ENCODE results near the gene KRTAP27-1. TPM values are rescaled to one million over a fixed set of nuclear protein-coding genes. Genes with fewer than 3 reads are reported as not detected.
A peak's percentile ranks its signal among the peaks of the same experiment; 100 is the strongest.

KRTAP27-1 gene, protein sequence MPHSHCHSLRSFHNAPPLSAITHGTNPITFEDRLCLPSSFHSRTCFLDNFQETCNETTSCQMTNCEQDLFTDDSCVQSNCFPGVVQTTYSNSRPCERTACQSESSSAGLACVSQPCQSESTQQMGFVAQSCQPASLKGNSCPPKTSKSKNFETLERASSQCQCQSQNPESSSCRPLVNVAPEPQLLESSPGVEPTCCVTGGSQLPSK
- not detected for total RNA-seq

DNA sequence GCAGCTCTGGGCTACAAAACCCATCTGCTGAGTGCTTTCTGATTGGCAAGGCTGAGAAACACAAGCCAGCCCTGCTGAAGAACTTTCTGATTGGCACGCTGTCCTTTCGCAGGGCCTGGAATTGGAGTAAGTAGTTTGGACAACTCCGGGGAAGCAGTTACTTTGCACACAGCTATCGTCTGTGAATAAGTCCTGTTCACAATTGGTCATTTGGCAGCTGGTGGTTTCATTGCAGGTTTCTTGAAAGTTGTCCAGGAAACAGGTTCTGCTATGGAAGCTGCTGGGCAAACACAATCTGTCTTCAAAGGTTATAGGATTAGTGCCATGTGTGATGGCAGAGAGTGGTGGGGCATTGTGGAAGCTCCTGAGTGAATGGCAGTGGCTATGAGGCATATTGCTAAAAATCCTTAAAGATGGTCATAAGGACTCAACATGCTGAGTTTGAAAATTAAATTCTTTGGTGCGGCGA, at the start of gene KRTAP27-1:
Gene KRTAP27-1 (minus strand): TSS at position 419 of the 469 bp plus-strand sequence. CDS start 26 bp downstream, at position 393.
- Mint-ChIP-seq H3K9me3 (no peaks in the 10 kb centered on the region), H3K36me3 (ENCODE audit: insufficient read depth) (no peaks in the 10 kb centered on the region), H3K4me3 (no peak within 1 kb of the TSS), H3K4me1 (ENCODE audit: low read depth) (no peaks in the 10 kb centered on the region), H3K27me3 (ENCODE audit: low read depth) (no peaks in the 10 kb centered on the region)
- DNase-seq (no peak), ATAC-seq (no peak)

DNA sequence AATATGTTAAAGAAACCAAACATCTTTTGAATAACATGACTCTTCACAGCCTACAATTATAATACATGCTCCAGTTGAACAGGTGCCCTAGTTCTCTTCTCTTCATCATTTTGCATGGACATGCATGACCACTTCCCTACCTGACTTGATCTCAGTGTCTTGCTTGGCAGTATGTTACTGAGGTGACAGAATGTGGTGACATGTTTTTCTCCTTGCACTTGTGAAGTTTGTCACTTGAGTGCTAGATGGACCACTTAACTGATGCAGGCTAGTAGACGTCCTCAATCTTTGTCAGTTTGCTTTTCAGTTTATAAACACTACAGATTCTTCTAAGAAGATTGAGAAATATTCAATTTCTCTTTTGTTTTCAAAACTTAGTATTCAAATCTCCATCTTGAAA, 44.7 kb upstream of the KRTAP27-1 start:
- no peak for ATAC-seq
- Mint-ChIP-seq H3K36me3 (ENCODE audit: insufficient read depth) (no peaks in the 10 kb centered on the region), H3K27me3 (ENCODE audit: low read depth) (no peaks in the 10 kb centered on the region), H3K4me3 (no peak overlapping the region), H3K9me3 (no peaks in the 10 kb centered on the region), H3K4me1 (ENCODE audit: low read depth) (no peaks in the 10 kb centered on the region)
- DNase-seq = no peak

DNA sequence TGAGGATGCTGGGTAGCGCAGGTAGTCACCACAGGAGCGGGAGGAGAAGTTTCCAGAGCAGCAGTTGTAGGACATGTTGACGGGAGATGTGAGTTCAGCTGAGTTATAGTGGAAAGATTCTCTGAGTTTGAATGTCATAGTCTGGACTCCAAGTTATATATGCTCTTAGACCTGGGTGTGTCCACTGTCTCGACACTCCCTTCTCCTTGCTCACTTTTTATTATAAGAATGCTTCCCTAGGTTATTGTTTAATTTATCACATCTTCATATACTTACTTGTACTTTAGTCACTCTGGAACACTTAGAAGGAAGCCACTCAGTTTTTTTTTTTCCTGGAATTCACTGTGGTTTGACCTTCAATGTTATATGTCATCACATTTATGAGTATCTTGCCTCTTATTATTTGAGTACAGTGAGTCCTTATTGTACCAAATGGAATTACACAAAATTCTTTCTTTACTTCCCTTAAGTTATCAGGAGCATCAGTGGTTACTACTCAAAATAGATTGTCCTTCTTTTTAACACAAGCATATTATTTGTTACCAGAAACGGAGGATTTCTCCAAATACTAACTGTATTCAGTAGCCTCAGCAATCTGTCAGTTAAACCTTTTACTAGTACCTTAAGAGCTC, 34.8 kb upstream of the KRTAP27-1 start, which contains the start of gene KRTAP13-2:
Gene KRTAP13-2 (minus strand): TSS at position 133 of the 632 bp plus-strand sequence. CDS start 58 bp downstream, at position 75.
- no peaks in the 10 kb centered on the region for H3K27me3 Mint-ChIP-seq (ENCODE audit: low read depth)
- H3K4me3 Mint-ChIP-seq = no peak within 1 kb of the TSS
- DNase-seq (no peak), ATAC-seq (no peak)
- H3K4me1 Mint-ChIP-seq (ENCODE audit: low read depth) = no peaks in the 10 kb centered on the region
- H3K36me3 Mint-ChIP-seq (ENCODE audit: insufficient read depth) = no peaks in the 10 kb centered on the region
- no peaks in the 10 kb centered on the region for H3K9me3 Mint-ChIP-seq

DNA sequence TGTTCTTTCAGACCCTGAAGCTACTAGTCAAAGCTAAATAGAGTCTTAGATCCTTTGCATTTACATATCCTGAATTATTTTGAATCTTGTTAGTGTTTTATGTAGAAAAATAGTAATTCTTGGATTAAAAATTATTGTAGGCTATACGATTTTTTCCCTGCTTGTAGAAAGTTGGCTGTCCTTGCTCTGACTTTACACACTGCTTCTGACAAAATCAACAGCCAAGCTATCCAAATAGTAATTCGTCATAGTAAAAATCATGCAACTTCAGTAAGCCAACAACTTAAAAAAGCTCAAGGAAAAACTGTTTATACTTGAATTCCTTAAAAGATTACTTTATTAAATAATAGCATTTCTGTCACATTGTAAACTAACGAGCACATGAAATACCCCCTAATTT, 18.4 kb upstream of the KRTAP27-1 start:
- ATAC-seq (no peak), DNase-seq (no peak)
- H3K9me3 Mint-ChIP-seq = no peaks in the 10 kb centered on the region
- H3K36me3 Mint-ChIP-seq (ENCODE audit: insufficient read depth) = no peaks in the 10 kb centered on the region
- peaks cover 2% of the 10 kb centered on the region for H3K27me3 Mint-ChIP-seq (ENCODE audit: low read depth)
- no peaks in the 10 kb centered on the region for H3K4me1 Mint-ChIP-seq (ENCODE audit: low read depth)
- H3K4me3 Mint-ChIP-seq = no peak overlapping the region

DNA sequence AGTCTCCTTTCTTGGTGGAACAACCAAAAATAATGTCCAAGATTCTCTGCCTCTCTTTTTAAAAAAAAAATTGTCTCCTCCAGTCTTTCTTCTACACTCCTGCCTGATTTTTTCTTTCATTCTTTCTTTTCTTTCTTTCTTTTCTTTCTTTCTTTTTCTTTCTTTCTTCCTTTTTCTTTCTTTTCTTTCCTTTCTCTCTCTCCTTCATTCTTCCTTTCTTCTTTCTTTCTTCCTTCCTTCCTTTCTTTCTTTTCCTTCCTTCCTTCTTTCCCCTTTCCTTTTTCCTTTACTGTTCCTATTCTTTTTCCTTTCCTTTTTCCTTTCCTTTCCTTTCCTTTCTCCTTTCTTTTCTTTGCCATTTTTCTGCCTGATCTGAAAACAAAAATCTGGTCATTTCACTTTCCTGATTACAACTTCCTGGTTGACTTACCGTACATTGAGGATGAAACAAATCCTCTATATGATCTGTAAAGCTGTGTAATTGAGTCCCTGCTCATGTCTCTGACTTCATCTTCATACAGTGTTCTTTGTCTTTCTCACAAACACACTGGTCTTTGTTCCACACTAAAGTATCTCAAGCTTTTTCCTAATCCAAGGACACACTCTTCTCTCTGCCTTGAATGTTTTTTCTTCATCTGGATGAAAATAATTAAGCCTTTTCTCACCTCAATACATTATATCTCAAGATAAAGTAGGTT, 17.0 kb upstream of the KRTAP27-1 start:
- no peak for ATAC-seq
- Mint-ChIP-seq H3K9me3 (no peaks in the 10 kb centered on the region), H3K4me1 (ENCODE audit: low read depth) (no peaks in the 10 kb centered on the region)

DNA sequence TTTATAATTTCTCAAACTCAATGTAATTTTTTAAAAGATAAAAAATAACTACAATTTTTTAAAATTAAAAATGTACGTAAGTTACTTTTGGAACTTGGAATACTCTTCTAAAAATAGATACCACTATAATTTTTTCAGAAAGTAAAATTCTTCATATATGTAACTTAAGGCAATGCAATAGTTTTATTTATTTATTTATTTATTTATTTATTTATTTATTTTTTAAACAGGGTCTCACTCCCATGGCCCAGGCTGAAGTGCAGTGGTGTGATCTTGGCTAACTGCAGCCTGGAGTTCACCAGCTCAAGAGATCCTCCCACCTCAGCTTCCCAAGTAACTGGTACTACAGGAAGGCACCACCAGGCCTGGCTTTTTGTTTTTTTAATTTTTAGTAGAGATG, 14.0 kb upstream of the KRTAP27-1 start:
- H3K27me3 Mint-ChIP-seq (ENCODE audit: low read depth) = peaks cover 3% of the 10 kb centered on the region

More for the DNA sequence above, 17.0 kb upstream of the KRTAP27-1 start:
- Mint-ChIP-seq H3K36me3 (ENCODE audit: insufficient read depth) (no peaks in the 10 kb centered on the region), H3K27me3 (ENCODE audit: low read depth) (peaks cover 2% of the 10 kb centered on the region), H3K4me3 (no peak overlapping the region)
- DNase-seq = no peak

DNA sequence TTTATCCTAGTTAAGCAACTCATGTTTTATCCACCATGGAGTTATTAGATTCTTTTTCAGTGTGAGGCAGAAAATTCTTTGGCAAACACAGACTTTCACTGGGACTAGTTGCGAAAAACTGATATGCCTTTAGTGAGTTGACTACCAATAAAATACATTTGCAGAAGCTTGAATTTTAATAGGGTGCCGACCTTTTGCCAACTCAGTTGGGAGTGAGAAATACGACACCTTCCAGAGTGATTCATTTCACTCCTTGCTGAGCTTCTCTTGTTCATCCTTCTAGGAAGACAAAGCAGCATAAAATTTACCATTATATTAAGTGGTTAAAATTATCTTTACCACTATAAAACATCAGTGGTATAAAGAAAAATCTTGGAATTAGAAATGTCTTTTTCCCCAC, 12.1 kb upstream of the KRTAP27-1 start:
- Mint-ChIP-seq H3K4me3 (no peak overlapping the region), H3K9me3 (no peaks in the 10 kb centered on the region), H3K4me1 (ENCODE audit: low read depth) (no peaks in the 10 kb centered on the region), H3K27me3 (ENCODE audit: low read depth) (peaks cover 2% of the 10 kb centered on the region), H3K36me3 (ENCODE audit: insufficient read depth) (no peaks in the 10 kb centered on the region)
- no peak for DNase-seq
- ATAC-seq = no peak

More for the DNA sequence above, 14.0 kb upstream of the KRTAP27-1 start:
- ATAC-seq = no peak
- Mint-ChIP-seq H3K9me3 (no peaks in the 10 kb centered on the region), H3K4me3 (no peak overlapping the region), H3K36me3 (ENCODE audit: insufficient read depth) (no peaks in the 10 kb centered on the region), H3K4me1 (ENCODE audit: low read depth) (no peaks in the 10 kb centered on the region)
- DNase-seq = no peak

DNA sequence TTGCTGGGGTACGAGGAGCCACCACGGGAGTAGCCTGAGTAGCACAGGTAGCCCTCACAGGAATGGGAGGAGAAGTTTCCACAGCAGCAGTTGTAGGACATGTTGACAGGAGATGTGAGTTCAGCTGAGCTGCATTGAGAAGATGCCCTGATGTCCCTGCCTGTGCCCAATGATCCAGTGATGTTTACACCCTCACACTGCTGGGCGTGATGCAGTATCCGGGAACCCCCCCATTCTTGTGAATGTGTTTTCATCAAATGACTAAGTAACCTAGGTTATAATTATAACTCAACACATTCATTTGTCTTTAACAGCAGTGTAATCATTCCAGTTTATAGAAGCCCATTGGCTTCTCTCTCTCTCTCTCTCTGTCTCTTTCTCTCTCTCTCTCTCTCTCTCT, 11.0 kb upstream of the KRTAP27-1 start, which contains the start of gene KRTAP23-1:
Gene KRTAP23-1 (minus strand): TSS at position 101 of the 400 bp plus-strand sequence. CDS start 0 bp downstream, at position 101.
- no peaks in the 10 kb centered on the region for H3K4me1 Mint-ChIP-seq (ENCODE audit: low read depth)
- H3K36me3 Mint-ChIP-seq (ENCODE audit: insufficient read depth) = no peaks in the 10 kb centered on the region
- peaks cover 2% of the 10 kb centered on the region for H3K27me3 Mint-ChIP-seq (ENCODE audit: low read depth)
- H3K4me3 Mint-ChIP-seq = no peak within 1 kb of the TSS
- peak in 1 of 2 donors; percentile 57 for ATAC-seq
- H3K9me3 Mint-ChIP-seq = no peaks in the 10 kb centered on the region
- DNase-seq = no peak

DNA sequence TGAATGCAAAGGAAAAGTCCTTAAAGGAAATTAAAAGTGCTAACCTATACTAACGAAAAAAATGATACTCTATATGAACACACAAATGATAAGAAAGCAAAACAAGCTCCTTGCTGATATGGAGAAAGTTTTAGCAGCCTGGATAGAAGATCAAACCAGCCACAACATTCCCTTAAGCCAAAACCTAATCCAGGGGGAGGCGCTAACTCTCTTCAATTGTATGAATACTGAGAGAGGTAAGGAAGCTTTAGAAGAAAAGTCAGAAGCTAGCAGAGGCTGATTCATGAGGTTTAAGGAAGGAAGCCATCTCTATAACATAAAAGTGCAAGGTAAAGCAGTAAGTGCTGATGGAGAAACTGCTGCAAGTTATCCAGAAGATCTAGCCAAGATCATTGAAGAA, 7.5 kb upstream of the KRTAP27-1 start:
- no peak for ATAC-seq
- no peak overlapping the region for H3K4me3 Mint-ChIP-seq

DNA sequence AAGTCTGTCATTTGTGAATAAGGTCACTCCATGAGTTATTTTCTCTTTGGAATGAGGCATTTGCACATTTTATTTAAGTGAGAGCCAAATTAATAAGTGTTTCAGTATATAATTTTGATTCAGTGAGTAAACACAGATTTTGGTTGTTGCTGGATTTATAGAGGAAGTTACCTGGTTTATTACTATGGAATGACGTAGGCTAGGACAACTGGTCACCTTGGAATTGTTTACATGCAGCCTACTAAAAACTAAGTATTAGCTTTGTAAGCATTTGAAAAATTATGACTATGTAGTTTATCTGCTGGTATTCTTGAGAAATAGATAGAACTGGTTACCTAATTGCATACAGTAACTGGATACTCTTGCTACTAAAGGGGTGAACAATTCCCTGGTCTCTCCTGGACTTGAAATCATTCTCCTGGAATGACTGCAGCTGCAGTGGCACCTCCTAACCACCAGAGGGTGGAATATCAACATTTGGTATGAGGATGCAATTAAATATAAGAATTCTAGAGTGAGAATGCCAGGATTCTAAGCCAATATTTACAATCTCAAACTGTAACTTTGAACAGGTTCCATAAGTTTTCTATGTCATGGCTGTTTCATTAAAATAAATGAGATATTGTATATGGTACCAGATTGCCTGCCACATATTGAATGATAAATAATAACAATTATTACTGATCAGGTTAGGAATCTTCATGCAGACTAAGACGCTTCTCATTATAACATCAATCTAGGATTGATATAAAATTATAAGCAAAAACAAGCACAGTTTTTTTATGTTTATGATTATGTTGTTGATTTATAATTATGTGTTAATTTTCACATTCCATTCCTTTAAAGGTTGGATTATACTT, 3.5 kb upstream of the KRTAP27-1 start:
- Mint-ChIP-seq H3K9me3 (no peaks in the 10 kb centered on the region), H3K27me3 (ENCODE audit: low read depth) (peaks cover 2% of the 10 kb centered on the region), H3K36me3 (ENCODE audit: insufficient read depth) (no peaks in the 10 kb centered on the region), H3K4me1 (ENCODE audit: low read depth) (no peaks in the 10 kb centered on the region), H3K4me3 (no peak overlapping the region)
- DNase-seq = peak; percentile 17
- no peak for ATAC-seq

More for the DNA sequence above, 7.5 kb upstream of the KRTAP27-1 start:
- no peak for DNase-seq
- H3K9me3 Mint-ChIP-seq = no peaks in the 10 kb centered on the region
- peaks cover 4% of the 10 kb centered on the region for H3K27me3 Mint-ChIP-seq (ENCODE audit: low read depth)
- H3K4me1 Mint-ChIP-seq (ENCODE audit: low read depth) = no peaks in the 10 kb centered on the region
- no peaks in the 10 kb centered on the region for H3K36me3 Mint-ChIP-seq (ENCODE audit: insufficient read depth)

DNA sequence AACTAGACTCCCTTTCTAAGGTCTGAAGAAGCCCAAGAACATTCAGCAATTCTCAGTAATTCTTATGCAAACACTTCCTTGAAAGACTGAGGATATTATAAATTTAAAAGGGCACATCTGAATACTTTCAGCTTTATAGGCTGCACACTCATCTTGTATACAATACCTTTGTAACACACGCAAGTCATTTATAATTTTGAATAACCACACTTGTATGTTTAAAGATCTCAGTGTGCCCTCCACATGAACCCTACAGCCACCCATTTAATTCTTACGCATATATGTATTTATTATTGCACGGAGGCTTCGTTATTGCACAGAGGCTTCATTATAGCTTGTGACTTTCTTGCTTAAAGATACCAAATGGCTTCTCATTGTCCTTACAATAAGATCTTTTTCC, 1.2 kb upstream of the KRTAP27-1 start:
- ATAC-seq = no peak
- Mint-ChIP-seq H3K4me1 (ENCODE audit: low read depth) (no peaks in the 10 kb centered on the region), H3K36me3 (ENCODE audit: insufficient read depth) (no peaks in the 10 kb centered on the region), H3K27me3 (ENCODE audit: low read depth) (peaks cover 2% of the 10 kb centered on the region), H3K4me3 (no peak overlapping the region), H3K9me3 (no peaks in the 10 kb centered on the region)
- no peak for DNase-seq

DNA sequence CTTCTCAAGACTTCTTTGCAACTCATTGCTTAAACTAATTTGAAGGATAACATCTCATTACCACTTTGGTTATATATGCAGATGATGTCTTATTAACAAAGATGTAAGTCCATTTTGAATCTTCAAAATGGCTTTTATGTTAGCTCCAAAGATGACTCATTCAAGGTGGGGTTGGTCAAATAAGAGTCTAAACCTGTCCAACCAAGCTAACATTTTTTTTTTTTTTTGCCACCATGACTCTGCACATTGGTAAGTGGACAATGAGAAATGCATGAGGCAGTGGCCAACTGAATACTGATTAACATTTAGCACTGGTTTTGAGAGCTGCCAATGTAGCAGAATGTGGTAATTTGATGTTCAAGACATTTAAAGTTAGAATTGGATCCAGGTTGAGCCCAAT, 278 bp upstream of the KRTAP27-1 start:
- no peak for ATAC-seq
- no peaks in the 10 kb centered on the region for H3K27me3 Mint-ChIP-seq (ENCODE audit: low read depth)
- no peak overlapping the region for H3K4me3 Mint-ChIP-seq
- H3K36me3 Mint-ChIP-seq (ENCODE audit: insufficient read depth) = no peaks in the 10 kb centered on the region
- H3K9me3 Mint-ChIP-seq = no peaks in the 10 kb centered on the region
- H3K4me1 Mint-ChIP-seq (ENCODE audit: low read depth) = no peaks in the 10 kb centered on the region
- no peak for DNase-seq

DNA sequence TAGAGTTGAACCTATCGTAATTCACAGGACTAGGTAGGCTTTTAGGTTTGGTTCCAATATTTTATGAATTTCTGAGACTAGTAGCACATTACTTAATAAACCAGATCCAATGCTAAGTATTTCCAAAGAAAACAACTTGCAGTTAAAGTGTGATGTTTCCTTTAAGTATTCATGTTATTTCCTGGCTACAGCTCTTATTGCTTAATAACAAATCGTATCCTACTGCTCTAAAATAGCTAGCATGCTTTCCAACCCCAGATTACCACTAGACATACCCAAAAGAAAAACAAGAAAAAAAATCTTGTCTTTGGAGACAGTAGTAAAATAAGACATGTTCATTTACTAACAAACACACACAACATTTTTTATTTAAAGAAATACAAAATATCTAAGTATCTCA, 898 bp downstream of the KRTAP27-1 start:
- ATAC-seq (no peak), DNase-seq (no peak)
- Mint-ChIP-seq H3K9me3 (no peaks in the 10 kb centered on the region), H3K4me1 (ENCODE audit: low read depth) (no peaks in the 10 kb centered on the region), H3K36me3 (ENCODE audit: insufficient read depth) (no peaks in the 10 kb centered on the region), H3K4me3 (no peak overlapping the region), H3K27me3 (ENCODE audit: low read depth) (no peaks in the 10 kb centered on the region)

DNA sequence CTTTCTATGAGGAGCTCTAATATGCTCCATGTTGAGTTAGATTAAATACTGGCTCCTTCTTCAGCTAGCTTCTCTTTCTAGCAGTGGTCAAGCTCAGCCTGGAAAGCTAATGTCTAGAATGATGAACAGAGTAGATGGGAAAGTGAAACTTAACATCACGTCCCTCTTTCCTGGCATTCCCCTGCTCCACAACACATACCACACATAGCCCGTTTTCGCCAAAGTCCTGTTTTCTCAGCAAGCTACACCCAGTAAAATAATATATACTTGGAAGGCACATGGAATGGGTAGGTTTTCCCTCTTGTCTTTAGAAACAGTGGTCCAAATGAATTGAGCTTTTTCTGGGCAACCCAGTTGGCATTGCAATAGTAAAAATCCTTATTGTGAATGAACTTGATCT, 3.8 kb downstream of the KRTAP27-1 start:
- Mint-ChIP-seq H3K4me3 (no peak overlapping the region), H3K4me1 (ENCODE audit: low read depth) (no peaks in the 10 kb centered on the region), H3K27me3 (ENCODE audit: low read depth) (no peaks in the 10 kb centered on the region), H3K36me3 (ENCODE audit: insufficient read depth) (no peaks in the 10 kb centered on the region), H3K9me3 (no peaks in the 10 kb centered on the region)
- ATAC-seq = no peak
- DNase-seq = no peak

All from activated T-cell treated with anti-CD3 and anti-CD28 coated beads, Interleukin-2, amount 50 U/mL, for 4 hours (primary cell).